ENCODE measurements around the gene ARFGAP2.
A peak's percentile ranks its signal among the peaks of the same experiment; 100 is the strongest.

The ARFGAP2 gene

GRCh38 chr11:47152953-47153950 is 23.4 kb downstream of the ARFGAP2 start:
- Histone ChIP-seq H3K4me1 (no peaks in the 10 kb centered on the region), H2AFZ (no peak overlapping the region), H3K4me3 (ENCODE audit: low read depth, low read length) (no peak overlapping the region), H3K27ac (no peak overlapping the region), H3K27me3 (ENCODE audit: control insufficient read depth, insufficient read depth, low read length) (no peaks in the 10 kb centered on the region), H3K79me2 (no peaks in the 10 kb centered on the region), H3K9ac (no peak overlapping the region), H3K36me3 (ENCODE audit: control insufficient read depth, insufficient read depth, low read length) (no peaks in the 10 kb centered on the region), H3K9me3 (ENCODE audit: control insufficient read depth, low read length) (no peaks in the 10 kb centered on the region), H3K4me2 (ENCODE audit: low read length) (no peak overlapping the region)
- peak; percentile 78 for TF ChIP-seq CTCF (IDR thresholded peaks at IDR 0.05)

GRCh38 chr11:47152126-47152952 is 24.3 kb downstream of the ARFGAP2 start:
- H3K36me3 ChIP-seq (ENCODE audit: control insufficient read depth, insufficient read depth, low read length) = no peaks in the 10 kb centered on the region
- no peaks in the 10 kb centered on the region for H3K79me2 ChIP-seq
- H3K4me1 ChIP-seq = no peaks in the 10 kb centered on the region
- no peak overlapping the region for H3K4me2 ChIP-seq (ENCODE audit: low read length)
- no peaks in the 10 kb centered on the region for H3K27me3 ChIP-seq (ENCODE audit: control insufficient read depth, insufficient read depth, low read length)
- no peak overlapping the region for H3K4me3 ChIP-seq (ENCODE audit: low read depth, low read length)
- H3K27ac ChIP-seq = no peak overlapping the region
- H2AFZ ChIP-seq = no peak overlapping the region
- H3K9me3 ChIP-seq (ENCODE audit: control insufficient read depth, low read length) = no peaks in the 10 kb centered on the region
- H3K9ac ChIP-seq = no peak overlapping the region
- no peak for TF ChIP-seq CTCF (IDR thresholded peaks at IDR 0.05)

- no peaks in the 10 kb centered on the region for H3K27me3 ChIP-seq (ENCODE audit: control insufficient read depth, insufficient read depth, low read length)
- no peak overlapping the region for H3K4me3 ChIP-seq (ENCODE audit: low read depth, low read length)
- H3K9ac ChIP-seq = no peak overlapping the region
- no peaks in the 10 kb centered on the region for H3K79me2 ChIP-seq
- no peak overlapping the region for H3K27ac ChIP-seq
- H3K4me1 ChIP-seq = no peaks in the 10 kb centered on the region
- no peak overlapping the region for H2AFZ ChIP-seq
- no peak overlapping the region for H3K4me2 ChIP-seq (ENCODE audit: low read length)
- H3K36me3 ChIP-seq (ENCODE audit: control insufficient read depth, insufficient read depth, low read length) = no peaks in the 10 kb centered on the region
- H3K9me3 ChIP-seq (ENCODE audit: control insufficient read depth, low read length) = no peaks in the 10 kb centered on the region
- TF ChIP-seq CTCF (IDR thresholded peaks at IDR 0.05) = no peak
Observed at GRCh38 chr11:47149782-47150181, 26.9 kb downstream of the ARFGAP2 start.

- Histone ChIP-seq H3K4me1 (no peaks in the 10 kb centered on the region), H3K27me3 (ENCODE audit: control insufficient read depth, insufficient read depth, low read length) (no peaks in the 10 kb centered on the region), H3K4me3 (ENCODE audit: low read depth, low read length) (no peak overlapping the region), H3K9ac (no peak overlapping the region), H3K4me2 (ENCODE audit: low read length) (no peak overlapping the region), H3K79me2 (no peaks in the 10 kb centered on the region), H3K9me3 (ENCODE audit: control insufficient read depth, low read length) (no peaks in the 10 kb centered on the region), H2AFZ (no peak overlapping the region), H3K27ac (no peak overlapping the region), H3K36me3 (ENCODE audit: control insufficient read depth, insufficient read depth, low read length) (no peaks in the 10 kb centered on the region)
- no peak for TF ChIP-seq CTCF (IDR thresholded peaks at IDR 0.05)
Observed at GRCh38 chr11:47148903-47149531, 27.7 kb downstream of the ARFGAP2 start.
